Stimulated activated CD4-positive, alpha-beta T cell treated with anti-CD3 and anti-CD28 coated beads, Interleukin-2, amount 100 ng/mL, for 24 hours (primary cell): ENCODE measurements around the gene CA14.

Source experiments
- DNase-seq, 2 donors: peaks; one replicate each; pipeline ENCODE4 v3.0.0-alpha.2; 2020

The CA14 gene

DNA sequence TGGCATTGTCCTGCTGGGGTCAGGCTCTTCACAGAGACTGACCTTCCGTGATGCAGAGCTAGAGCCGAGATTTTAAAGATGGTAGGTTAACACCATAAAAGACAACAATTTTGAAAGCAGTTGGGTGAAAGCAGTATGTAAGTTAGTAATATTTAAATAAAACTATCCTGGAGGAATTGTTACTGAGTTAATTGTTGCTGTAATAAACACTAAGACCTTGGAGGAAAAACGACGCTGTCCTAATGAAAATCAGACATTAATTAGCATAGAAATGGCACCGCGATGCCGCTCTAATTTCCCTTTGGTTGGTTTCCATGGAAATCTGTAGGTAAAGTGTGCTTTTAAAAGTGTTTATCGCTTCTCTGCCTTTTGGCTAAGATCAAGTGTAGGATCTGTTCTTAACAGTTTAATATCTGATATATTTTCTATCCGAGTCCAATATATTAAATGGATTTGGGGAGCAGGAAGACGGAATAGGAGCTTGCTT lies 20.9 kb upstream of the CA14 start:
- DNase-seq = no peak

DNA sequence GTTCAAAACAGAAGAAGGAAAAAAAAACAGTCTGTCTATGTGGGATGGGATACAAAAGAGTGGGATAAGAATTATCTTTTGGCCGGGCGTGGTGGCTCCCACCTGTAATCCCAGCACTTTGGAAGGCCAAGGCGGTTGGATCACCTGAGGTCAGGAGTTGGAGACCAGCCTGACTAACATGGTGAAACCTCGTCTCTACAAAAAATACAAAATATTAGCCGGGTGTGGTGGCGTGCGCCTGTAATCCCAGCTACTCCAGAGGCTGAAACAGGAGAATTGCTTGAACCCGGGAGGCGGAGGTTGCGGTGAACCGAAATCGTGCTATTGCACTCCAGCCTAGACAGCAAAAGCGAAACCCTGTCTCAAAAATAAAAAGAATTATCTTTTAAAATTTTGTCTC lies 20.4 kb upstream of the CA14 start:
- peak in 1 of 2 donors; percentile 15 for DNase-seq

DNA sequence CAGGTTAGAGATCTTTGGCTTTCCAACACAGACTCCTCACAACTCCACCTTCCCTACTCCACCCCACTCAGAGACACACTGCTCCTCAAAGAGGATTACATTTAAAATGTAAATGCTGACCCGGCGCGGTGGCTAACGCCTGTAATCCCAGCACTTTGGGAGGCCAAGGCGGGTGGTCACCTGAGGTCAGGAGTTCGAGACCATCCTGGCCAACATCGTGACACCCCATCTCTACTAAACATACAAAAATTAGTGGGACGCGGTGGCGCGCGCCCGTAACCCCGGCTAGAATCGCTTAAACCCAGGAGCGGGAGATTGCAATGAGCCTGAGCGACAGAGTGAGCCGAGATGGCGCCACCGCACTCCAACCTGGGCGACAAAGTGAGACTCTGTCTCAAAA lies 19.8 kb upstream of the CA14 start:
- peak in 1 of 2 donors; percentile 11 for DNase-seq

DNA sequence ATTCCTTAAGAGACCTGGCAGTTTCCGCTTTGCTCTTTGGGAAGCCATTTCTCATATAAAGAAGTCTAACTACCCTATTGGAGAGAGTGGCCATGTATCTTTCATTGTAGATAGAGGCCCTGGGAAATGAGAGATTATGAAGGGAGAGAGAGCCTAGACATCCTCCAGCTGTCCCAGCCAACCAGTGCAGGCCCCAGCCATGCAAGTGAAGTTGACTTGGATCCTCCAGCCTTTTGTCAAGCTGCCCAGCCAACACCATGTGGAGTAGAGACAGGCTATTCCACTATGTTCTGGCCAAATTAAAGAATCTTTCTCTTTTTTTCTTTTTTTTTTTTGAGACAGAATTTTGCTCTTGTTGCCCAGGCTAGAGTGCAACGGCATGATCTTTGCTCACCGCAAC lies 14.6 kb upstream of the CA14 start:
- DNase-seq = no peak

DNA sequence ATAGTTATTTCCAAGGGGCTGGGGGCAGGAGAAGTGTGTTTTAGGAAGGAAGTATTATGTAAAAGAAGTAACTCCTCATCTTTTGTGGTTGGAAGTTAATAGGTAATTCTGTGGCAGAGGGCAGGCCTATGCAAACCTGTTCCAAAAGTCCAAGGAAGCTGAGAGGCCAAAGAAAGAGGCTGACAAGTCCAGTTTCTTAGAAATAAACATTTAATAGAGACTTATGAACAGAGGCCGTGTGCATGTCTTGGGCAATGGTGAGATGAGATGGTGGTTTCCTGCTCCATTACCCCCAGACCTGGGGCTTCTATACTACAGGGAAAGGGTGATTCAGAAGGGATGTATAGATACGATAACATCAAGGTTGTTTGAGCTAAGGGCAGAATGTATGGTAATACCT lies 7.6 kb upstream of the CA14 start:
- no peak for DNase-seq

DNA sequence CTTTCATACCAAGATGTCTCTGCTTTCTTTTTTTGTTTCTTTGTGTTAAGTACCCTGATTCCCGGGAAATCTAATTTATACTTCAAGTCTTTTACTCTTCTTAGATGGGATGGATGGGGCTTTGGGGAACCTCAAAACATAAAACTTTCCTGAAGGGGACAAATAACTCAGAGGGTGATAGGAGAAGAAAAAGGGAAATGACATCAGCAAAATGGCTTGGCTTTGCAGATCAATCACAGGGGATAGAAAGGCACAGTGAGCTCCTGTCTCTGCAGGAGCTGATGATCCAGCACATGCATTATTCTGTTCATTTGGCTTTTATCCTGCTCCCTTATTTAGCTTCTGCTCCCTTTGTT lies 1.4 kb upstream of the CA14 start:
- no peak for DNase-seq

DNA sequence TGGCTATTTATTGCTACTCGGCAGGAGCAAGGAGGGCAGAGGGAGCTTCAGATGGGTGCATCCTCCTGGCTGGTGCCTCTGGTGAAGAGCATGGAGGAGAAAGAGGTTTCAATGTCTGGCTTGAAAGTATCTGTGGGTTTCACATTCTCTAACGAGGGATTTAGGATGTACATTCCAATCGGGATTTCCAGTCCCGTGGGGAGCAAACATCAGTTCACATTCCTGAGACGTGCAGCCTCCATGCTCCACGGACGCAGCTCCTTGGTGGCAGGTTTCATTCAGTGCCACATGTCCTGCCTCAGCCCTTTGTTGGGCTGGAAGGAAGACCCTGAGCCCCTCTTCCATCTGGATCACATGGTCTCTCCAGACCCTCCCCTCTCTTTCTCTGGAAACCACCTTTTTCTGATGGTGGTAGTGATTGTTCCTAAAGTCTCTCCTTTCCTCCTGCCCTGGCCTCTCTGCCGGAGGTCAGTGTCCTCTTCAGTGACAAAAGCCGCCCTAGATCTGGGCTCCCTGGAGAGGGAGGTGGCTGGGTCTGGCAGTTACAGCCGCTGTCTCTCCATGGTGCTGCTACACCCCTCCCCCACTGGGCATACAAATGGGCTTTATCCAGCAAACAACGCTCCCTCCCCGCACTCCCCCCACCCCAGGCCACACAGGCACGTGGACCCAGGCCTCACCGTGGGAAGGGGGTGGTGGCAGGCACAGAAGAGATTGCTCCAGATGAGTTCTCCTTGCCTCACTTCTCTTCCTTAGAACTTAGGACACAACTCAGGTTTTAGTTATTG lies 826 bp upstream of the CA14 start:
- DNase-seq = no peak

DNA sequence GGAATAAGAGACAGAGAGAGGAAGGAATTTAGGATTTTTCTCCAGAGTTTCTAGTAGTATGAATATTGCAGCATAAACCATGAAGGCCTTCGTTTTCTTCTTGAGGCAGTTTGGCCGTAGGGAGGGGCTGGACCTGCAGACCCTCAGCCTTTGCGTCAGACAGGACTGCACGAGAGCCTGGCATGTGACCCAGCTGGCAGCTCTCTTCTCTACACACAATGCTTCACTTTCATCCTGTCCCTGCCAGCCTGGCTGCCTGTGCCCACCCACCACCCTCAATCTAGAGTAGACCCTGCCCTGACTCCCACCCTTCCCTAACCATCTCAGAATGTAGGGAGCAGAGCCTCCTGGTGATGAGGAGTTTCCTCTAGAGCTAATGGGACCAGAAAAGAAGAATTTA lies 1.6 kb downstream of the CA14 start:
- DNase-seq = no peak

DNA sequence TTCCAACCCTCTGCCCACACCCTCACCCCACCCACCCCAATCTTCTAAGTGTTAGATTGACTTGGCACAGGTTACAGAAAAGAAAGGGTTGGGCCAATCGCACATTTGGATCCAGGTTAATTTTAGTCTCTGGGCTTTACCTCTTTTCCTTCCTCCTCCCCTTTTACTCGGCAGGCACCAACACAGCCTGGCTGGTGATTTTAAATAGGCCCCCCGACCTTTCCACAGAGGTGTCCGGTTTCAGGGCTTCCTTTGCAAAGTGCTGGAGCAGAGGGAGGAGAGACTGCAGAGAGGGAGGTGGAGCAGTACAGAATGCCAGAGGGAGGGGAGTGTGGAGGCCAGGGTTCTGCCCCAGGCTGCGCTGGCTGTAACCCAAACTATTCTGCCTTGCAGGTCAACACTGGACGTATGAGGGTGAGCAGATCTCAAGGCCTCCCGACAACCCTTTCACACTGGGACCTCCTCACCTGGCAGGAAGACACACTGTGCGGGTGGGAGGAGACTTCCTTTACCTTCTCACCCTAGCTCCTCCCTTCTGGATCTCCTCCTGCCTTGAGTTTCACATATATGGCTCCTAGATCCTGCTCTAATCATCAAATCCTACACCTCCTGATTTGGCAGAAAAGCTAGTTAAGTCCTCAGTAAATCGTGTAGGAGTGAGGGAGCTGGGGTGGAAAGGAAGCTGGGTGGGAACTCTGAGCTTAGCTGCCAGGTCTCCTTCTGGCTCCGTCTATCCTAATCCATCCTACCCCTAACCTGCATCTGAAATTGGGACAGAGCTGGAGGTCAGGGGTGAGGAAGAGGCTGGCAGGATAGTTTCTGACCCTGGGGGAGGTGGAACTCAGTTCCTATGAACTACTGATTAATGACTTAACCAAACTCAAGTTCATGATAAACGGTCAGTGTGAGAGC lies 2.4 kb downstream of the CA14 start:
- no peak for DNase-seq

DNA sequence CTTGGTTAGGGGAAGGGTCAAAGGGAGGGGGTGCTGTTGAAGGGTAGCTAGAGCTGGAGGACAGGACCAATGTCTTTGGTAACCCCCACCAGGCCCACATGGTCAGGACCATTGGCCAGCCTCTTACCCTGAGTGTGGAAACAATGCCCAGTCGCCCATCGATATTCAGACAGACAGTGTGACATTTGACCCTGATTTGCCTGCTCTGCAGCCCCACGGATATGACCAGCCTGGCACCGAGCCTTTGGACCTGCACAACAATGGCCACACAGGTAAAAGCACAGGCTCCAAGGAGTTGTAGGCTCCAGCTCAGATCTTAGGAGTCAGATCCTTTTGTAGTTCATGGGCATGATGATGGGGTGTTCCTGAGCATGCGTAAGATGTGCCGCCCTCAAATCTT lies 3.8 kb downstream of the CA14 start:
- no peak for DNase-seq

DNA sequence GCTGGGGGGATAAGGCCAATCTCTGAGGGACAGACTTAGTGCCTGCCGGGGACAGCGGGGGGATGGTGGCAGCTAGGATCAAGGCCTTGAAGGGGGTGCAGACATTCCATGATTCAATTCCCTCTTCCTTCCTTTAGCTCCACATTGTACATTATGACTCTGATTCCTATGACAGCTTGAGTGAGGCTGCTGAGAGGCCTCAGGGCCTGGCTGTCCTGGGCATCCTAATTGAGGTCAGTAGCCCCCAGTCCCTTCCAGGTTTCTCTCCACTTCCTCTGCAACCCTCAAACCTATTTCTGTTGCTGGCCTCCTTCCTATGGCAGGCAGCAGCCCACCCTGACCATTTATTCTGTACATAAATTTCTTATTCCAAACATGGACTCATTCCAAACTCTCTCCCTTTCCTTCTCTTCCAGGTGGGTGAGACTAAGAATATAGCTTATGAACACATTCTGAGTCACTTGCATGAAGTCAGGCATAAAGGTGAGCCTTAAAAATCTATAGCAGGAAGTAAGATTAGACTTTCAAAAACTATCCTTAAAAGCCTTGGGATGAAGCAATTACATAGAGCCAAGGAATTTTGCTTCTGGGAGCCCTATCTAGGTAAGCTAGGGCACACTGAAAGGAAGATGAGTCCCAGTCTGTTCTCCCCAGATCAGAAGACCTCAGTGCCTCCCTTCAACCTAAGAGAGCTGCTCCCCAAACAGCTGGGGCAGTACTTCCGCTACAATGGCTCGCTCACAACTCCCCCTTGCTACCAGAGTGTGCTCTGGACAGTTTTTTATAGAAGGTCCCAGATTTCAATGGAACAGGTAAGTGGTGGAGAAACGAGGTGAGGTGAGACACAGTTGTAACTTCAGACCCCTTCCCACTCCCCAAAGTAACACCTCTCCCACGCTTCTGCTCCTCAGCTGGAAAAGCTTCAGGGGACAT lies 5.1 kb downstream of the CA14 start:
- no peak for DNase-seq

DNA sequence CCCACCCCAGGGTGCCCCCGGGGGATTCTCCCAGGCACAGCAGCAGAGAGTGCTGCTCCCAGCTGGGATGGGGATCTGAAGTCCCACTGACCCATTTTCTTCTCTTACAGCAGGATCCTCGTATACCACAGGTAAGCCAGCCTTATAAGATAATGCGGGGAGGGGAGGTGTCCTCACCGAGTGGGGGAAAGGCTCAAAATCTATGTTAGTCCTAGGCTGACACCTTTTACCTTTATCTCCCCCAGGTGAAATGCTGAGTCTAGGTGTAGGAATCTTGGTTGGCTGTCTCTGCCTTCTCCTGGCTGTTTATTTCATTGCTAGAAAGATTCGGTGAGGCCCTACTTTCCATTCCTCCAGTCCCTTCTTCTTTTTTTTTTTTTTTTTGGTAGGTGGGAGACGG lies 6.0 kb downstream of the CA14 start:
- DNase-seq = no peak

DNA sequence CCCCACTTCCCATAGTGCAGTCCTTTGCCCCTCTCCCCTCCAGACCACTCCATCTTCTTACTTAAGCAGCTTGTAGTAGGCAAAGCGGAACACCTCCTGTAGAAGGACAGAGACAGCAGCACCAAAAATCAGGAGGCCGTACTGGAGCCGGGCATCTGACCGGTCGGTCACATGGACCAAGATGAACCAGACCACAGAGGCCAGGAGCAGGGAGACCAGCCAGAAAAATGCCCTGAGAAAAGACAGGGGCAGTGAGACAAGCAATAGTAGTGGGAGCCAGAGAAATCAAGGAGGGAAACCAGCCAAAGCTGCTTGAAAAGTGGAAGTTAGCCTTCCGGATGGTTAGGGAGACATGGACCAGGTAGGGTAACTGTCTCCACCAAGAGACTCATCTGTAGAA lies 10.3 kb downstream of the CA14 start:
- DNase-seq = no peak

DNA sequence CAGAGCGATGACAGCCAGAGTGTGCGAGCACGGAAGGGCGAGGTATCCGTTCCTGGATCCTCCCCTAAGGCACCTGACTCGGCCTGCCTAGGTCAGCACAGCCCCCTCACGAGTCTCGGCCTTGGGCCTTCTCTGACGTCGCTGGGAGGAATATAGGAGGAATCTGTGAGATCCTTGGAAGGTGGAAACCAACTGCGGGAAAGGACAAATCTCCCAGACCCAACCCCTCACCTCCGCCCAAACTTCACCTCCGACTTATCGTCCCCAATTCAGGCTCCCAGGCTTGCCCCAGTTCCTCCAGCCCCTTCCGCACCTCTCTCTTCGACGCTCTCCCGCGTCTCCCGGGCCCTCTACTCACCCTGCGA lies 10.7 kb downstream of the CA14 start:
- DNase-seq = peak; percentile 25 to 45

DNA sequence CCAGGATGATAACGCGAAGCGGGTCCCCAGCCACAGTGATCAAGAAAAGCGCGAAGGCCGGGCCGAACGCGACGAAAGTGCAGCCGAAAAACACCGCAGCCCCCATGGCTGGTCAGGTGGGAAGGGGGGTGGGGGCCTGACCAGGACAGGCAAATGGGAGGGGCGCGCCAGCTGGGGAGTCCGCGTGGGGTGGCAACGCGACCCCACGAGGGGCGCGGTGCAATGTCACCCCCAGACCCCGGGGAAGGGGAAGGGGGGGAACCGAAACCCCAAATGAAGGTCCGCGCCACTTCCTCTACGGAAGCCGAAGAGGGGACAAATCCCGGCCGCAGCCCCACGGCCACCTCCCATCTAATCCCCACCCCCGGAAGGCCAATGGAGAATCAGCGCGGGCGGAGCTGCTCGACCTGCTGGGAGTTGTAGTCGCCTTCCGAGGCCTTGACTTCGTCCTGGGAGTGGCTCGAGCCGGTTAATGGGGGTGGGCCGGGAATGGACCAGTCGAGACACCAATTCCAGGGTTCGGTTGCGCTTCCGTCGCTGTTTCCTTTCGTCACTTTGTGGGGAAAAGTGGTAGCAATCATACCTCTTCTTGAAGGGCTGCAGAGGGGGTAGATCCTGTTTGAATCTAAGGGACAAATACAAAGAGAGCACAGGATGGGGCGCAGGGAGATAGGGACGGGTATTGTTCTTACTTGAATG lies 11.3 kb downstream of the CA14 start, which contains the start of gene APH1A:
Gene APH1A (minus strand): TSS at position 312 of the 699 bp plus-strand sequence. CDS start 206 bp downstream, at position 106.
- DNase-seq = peak; percentile 94

DNA sequence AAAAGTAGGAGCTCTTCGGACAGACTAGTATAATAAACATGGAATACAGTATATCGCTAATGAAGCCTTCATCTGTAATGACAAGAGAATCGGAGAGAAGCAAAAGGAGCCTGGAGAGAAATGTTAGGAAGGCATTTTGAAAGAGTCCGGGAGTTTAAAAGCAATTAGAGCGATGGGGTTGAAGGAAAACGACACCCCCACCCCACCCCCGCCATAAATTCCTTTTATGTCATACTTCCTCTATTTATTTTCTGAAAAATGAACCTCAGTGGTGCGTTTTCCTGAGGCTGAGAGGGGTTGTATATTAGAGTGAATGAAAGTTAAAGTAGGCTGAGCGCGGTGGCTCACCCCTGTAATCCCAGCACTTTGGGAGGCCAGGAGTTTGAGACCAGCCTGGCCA lies 11.9 kb downstream of the CA14 start:
- no peak for DNase-seq

DNA sequence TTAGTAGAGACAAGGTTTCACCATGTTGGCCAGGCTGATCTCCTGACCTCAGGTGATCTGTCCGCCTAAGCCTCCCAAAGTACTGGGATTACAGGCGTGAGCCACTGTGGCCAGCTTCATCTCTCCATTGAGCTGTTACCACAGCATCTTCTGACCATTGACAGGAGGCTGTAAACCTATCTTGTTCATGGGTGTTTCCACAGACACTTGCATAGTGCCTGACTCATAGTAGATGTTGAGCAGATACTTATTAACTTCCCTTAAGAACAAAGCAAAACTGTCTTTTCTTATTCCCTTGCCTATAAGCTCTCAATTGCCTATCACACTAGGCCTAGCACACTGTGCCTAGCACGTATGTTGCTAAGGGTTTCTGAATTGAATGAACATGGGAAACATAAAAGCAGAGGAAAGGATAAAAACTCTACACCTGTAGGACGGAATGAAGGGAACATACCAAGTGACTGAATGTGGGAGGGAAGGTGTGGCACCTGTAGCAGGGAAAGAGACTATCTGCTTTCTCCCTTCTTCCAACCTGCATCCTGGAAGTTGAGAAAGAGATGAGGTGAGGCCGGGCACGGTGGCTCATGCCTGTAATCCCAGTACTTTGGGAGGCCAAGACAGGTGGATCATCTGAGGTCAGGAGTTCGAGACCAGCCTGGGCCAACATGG lies 13.9 kb downstream of the CA14 start:
- no peak for DNase-seq

DNA sequence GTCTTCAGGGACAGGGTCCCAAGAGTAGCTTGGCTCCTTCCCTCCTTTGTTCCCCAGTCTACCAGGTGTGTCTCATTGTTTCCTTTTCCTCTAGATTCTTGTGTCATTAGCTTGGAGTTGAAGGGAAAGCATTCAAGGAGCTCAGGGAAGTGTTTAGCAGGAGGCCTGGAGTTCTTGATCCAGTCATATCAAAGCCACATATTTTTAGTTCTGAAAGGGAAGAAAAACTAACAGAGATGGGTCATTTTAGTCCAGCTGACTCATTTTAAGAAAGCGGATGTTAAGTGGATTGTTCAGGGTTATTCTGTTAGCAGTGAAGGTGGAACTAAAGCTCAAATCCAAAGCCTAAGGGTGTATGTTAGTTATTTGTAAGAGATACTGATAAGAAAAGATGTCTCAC lies 15.7 kb downstream of the CA14 start:
- no peak for DNase-seq

DNA sequence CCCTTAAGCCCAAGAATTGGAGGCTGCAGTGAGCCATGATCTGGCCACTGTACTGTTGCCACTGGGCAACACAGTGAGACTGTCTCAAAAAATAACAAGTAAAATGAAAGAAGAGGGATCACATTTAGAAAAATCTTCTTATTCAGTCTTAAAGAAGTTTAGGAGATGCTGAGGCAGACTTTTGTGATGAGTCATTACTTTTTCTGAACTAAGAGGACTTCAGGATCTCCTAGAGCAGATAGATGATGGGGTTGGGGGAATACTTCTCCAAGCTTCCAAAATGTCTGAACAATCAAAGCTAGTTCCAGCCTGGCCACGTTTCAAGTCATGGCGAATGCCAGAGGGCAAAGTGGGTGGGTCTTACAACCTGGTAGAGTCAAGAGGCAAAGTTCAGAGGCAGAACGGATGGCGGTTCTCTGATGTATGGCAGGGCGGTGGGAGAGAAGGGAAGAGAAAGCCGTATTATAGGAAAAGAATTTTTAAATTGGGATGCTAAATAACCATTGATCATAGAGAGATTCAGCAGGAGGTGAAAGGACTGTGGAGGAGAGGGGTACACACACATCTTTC lies 22.6 kb downstream of the CA14 start:
- DNase-seq = no peak

DNA sequence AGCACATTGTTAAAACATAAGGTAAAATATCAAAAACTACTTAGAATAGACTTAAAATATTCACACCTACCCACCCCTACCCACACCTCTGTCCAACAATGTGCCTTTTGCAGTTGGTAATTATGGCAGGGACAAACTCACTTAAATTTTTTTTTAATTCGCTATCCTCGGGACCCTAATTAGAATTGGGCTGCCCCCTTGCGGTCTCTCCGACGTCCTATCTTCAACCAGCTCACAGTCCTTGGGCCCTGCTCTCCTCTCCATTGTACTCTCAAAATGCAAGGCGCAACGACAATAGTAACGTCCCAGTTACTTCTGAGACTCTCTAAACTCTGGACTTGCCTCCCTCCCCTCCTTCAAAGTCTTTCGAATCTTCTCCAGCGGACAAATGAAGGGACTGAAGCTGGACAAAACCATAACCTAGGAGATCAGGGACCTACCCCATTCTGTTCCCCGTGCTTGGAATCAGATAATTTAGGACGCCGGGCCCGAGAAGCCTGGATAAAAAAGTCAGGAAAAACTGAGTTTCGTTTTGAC lies 23.7 kb downstream of the CA14 start:
- DNase-seq = peak; percentile 63 to 65
